Dermis blood vessel endothelial cell (primary cell): ENCODE data around the gene HERC5. TPM values are rescaled to one million over a fixed set of nuclear protein-coding genes. Genes with fewer than 3 reads are reported as not detected.
A peak's percentile ranks its signal among the peaks of the same experiment; 100 is the strongest.
"Not testable (repeated sequence)": the region's sequence is repeated elsewhere in the genome, so short reads cannot be mapped to it uniquely, and the experiment has no call there.

Experiments
- DNase-seq: peaks from one replicate; pipeline ENCODE4 v3.0.0; 2010
- total RNA-seq: library from RNA; depleted of rRNA; stranded (reverse); fragments of >200 nt; gene quantifications from 2 replicates; pipeline ENCODE4 v1.2.3, GENCODE V29; 2014

HERC5 gene
- 6.7 and 9.7 TPM in 2 replicates for total RNA-seq

GRCh38 chr4:88456670-88457306 is at the start of gene HERC5:
Gene HERC5 (plus strand): TSS chr4:88457119. CDS start chr4:88457270, 151 bp downstream.
- DNase-seq = peak; percentile 96

GRCh38 chr4:88409206-88409605 is 47.7 kb upstream of the HERC5 start:
- DNase-seq = no peak

- DNase-seq = no peak
Measured at GRCh38 chr4:88409789-88410188, 47.1 kb upstream of the HERC5 start.

GRCh38 chr4:88411491-88412096 is 45.3 kb upstream of the HERC5 start:
- no peak for DNase-seq

- no peak for DNase-seq
Measured at GRCh38 chr4:88413801-88414200, 43.1 kb upstream of the HERC5 start.

GRCh38 chr4:88414755-88415154 is 42.2 kb upstream of the HERC5 start:
- DNase-seq = no peak

- no peak for DNase-seq
Measured at GRCh38 chr4:88415982-88416381, 40.9 kb upstream of the HERC5 start.

- no peak for DNase-seq
Measured at GRCh38 chr4:88418411-88418810, 38.5 kb upstream of the HERC5 start.

GRCh38 chr4:88419874-88420273 is 37.0 kb upstream of the HERC5 start:
- DNase-seq = no peak

GRCh38 chr4:88420844-88421243 is 36.1 kb upstream of the HERC5 start:
- DNase-seq = no peak

GRCh38 chr4:88422403-88422802 is 34.5 kb upstream of the HERC5 start:
- no peak for DNase-seq

GRCh38 chr4:88429401-88429800 is 27.5 kb upstream of the HERC5 start:
- no peak for DNase-seq

- no peak for DNase-seq
Measured at GRCh38 chr4:88435987-88436693, 20.8 kb upstream of the HERC5 start.

- DNase-seq = not testable (repeated sequence)
Measured at GRCh38 chr4:88437873-88438272, 19.0 kb upstream of the HERC5 start.

- DNase-seq = no peak
Measured at GRCh38 chr4:88439161-88439760, 17.7 kb upstream of the HERC5 start.

- DNase-seq = no peak
Measured at GRCh38 chr4:88440146-88440545, 16.8 kb upstream of the HERC5 start.

GRCh38 chr4:88441696-88442095 is 15.2 kb upstream of the HERC5 start:
- DNase-seq = no peak

GRCh38 chr4:88442689-88443191 is 14.2 kb upstream of the HERC5 start:
- no peak for DNase-seq

GRCh38 chr4:88443486-88443885 is 13.4 kb upstream of the HERC5 start:
- no peak for DNase-seq

- no peak for DNase-seq
Measured at GRCh38 chr4:88445252-88445651, 11.7 kb upstream of the HERC5 start.

GRCh38 chr4:88446124-88446523 is 10.8 kb upstream of the HERC5 start:
- peak; percentile 25 for DNase-seq

- DNase-seq = no peak
Measured at GRCh38 chr4:88447371-88448095, 9.4 kb upstream of the HERC5 start.
